Measurements from ENCODE around the gene TNS3. TPM values are rescaled to one million over a fixed set of nuclear protein-coding genes. Genes with fewer than 3 reads are reported as not detected.
"Not testable (repeated sequence)": the region's sequence is repeated elsewhere in the genome, so short reads cannot be mapped to it uniquely, and the experiment has no call there.

TNS3 gene
- total RNA-seq, 1 donor from 2014 or later, result 452 TPM

- no peak for TF ChIP-seq CTCF (IDR thresholded peaks at IDR 0.05; ENCODE audit: unreplicated experiment)
- no peaks in the 10 kb centered on the region for H3K36me3 Mint-ChIP-seq
- no peak overlapping the region for H3K4me3 Mint-ChIP-seq
- peaks cover 68% of the 10 kb centered on the region for H3K4me1 Mint-ChIP-seq
- H3K27ac Mint-ChIP-seq, result peak overlapping the region; percentile 82
- peaks cover 5% of the 10 kb centered on the region for H3K9me3 Mint-ChIP-seq
- H3K27me3 Mint-ChIP-seq (ENCODE audit: low read depth), result no peaks in the 10 kb centered on the region
- DNase-seq (ENCODE audit: low spot score in 2 of 2, unreplicated experiment in 2 of 2), result no peak
Observed at GRCh38 chr7:47586925-47587324, 5.0 kb upstream of the TNS3 start.

- H3K4me3 Mint-ChIP-seq; H3K9me3 Mint-ChIP-seq; DNase-seq (ENCODE audit: low spot score in 2 of 2, unreplicated experiment in 2 of 2); H3K27me3 Mint-ChIP-seq (ENCODE audit: low read depth); H3K36me3 Mint-ChIP-seq; H3K27ac Mint-ChIP-seq: not testable (repeated sequence)
- peaks cover 61% of the 10 kb centered on the region for H3K4me1 Mint-ChIP-seq
Observed at GRCh38 chr7:47586161-47586670, 4.3 kb upstream of the TNS3 start.

- Mint-ChIP-seq H3K27ac (peak overlapping the region; percentile 97), H3K27me3 (ENCODE audit: low read depth) (no peaks in the 10 kb centered on the region), H3K36me3 (no peaks in the 10 kb centered on the region), H3K4me3 (no peak overlapping the region), H3K4me1 (peaks cover 63% of the 10 kb centered on the region), H3K9me3 (peaks cover 5% of the 10 kb centered on the region)
- no peak for DNase-seq (ENCODE audit: low spot score in 2 of 2, unreplicated experiment in 2 of 2)
- no peak for TF ChIP-seq CTCF (IDR thresholded peaks at IDR 0.05; ENCODE audit: unreplicated experiment)
Observed at GRCh38 chr7:47584536-47584895, 2.6 kb upstream of the TNS3 start.

- Mint-ChIP-seq H3K9me3 (peaks cover 5% of the 10 kb centered on the region), H3K27me3 (ENCODE audit: low read depth) (no peaks in the 10 kb centered on the region), H3K36me3 (no peaks in the 10 kb centered on the region), H3K4me3 (no peak overlapping the region), H3K27ac (peak overlapping the region; percentile 97), H3K4me1 (peaks cover 68% of the 10 kb centered on the region)
- no peak for DNase-seq (ENCODE audit: low spot score in 2 of 2, unreplicated experiment in 2 of 2)
- no peak for TF ChIP-seq CTCF (IDR thresholded peaks at IDR 0.05; ENCODE audit: unreplicated experiment)
Observed at GRCh38 chr7:47583739-47584535, 2.0 kb upstream of the TNS3 start.

GRCh38 chr7:47582764-47583738 is 1.1 kb upstream of the TNS3 start:
- Mint-ChIP-seq H3K4me1 (peaks cover 67% of the 10 kb centered on the region), H3K27ac (peak overlapping the region; percentile 97)

More at GRCh38 chr7:47582764-47583738, 1.1 kb upstream of the TNS3 start:
- peaks cover 4% of the 10 kb centered on the region for H3K36me3 Mint-ChIP-seq
- no peak for DNase-seq (ENCODE audit: low spot score in 2 of 2, unreplicated experiment in 2 of 2)
- H3K9me3 Mint-ChIP-seq, result peaks cover 5% of the 10 kb centered on the region
- peak overlapping the region; percentile 79 for H3K4me3 Mint-ChIP-seq
- H3K27me3 Mint-ChIP-seq (ENCODE audit: low read depth), result no peaks in the 10 kb centered on the region
- TF ChIP-seq CTCF (IDR thresholded peaks at IDR 0.05; ENCODE audit: unreplicated experiment), result no peak

Measured in mesothelial cell of epicardium (in vitro differentiated cells).